ENCODE results near the gene CELF2. TPM values are rescaled to one million over a fixed set of nuclear protein-coding genes. Genes with fewer than 3 reads are reported as not detected.

Gene CELF2
- total and polyA plus RNA-seq, 7 donors, result 6.0 to 83.1 (median 48.9) TPM

DNA sequence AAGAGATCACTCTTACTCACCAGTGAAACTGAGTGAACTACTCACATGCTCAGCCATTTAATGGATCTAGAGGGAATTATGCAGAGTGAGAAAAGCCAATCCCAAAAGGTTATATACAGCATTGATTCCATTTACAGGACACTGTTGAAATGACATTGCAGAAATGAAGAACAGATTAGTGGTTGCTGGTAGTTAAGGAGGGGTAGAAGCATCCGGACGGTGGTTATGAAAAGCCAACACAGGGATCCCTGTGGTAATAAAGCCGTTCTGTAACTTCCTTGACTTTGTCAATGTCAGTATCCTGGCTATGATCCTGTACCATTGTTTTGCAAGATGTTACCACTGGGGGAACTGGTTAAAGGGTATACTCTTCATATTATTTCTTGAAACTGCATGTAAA, 340.3 kb downstream of the CELF2 start:
- Histone ChIP-seq H3K36me3 (no peaks in the 10 kb centered on the region), H3K4me1 (peaks cover 0 to 7% (median 4%) of the 10 kb centered on the region in 4 donors), H3K4me3 (no peak overlapping the region), H3K27me3 (no peaks in the 10 kb centered on the region), H3K27ac (no peak overlapping the region), H3K9me3 (no peaks in the 10 kb centered on the region)
- TF ChIP-seq POLR2AphosphoS5 (IDR thresholded peaks at IDR 0.05), result no peak
- TF ChIP-seq EP300 (IDR thresholded peaks at IDR 0.05), result no peak
- no peak for TF ChIP-seq POLR2A (IDR thresholded peaks at IDR 0.05)
- TF ChIP-seq, protein P1, sequence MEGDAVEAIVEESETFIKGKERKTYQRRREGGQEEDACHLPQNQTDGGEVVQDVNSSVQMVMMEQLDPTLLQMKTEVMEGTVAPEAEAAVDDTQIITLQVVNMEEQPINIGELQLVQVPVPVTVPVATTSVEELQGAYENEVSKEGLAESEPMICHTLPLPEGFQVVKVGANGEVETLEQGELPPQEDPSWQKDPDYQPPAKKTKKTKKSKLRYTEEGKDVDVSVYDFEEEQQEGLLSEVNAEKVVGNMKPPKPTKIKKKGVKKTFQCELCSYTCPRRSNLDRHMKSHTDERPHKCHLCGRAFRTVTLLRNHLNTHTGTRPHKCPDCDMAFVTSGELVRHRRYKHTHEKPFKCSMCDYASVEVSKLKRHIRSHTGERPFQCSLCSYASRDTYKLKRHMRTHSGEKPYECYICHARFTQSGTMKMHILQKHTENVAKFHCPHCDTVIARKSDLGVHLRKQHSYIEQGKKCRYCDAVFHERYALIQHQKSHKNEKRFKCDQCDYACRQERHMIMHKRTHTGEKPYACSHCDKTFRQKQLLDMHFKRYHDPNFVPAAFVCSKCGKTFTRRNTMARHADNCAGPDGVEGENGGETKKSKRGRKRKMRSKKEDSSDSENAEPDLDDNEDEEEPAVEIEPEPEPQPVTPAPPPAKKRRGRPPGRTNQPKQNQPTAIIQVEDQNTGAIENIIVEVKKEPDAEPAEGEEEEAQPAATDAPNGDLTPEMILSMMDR (IDR thresholded peaks at IDR 0.05), result no peak
- no peak for DNase-seq
- 75 to 85% methylated on average over 3 of the region's 3 CpGs for WGBS, 2 donors
- intact Hi-C loops (cut with DNase I), result no loop called here

GRCh38 chr10:11358923-11359575, 341.4 kb downstream of the CELF2 start:
- H3K27ac ChIP-seq, result no peak overlapping the region
- 68 to 80% methylated on average over 4 of the region's 4 CpGs for WGBS, 2 donors
- H3K4me3 ChIP-seq, result no peak overlapping the region
- no peak for DNase-seq
- intact Hi-C loops (cut with DNase I), result no loop called here
- H3K9me3 ChIP-seq, result no peaks in the 10 kb centered on the region
- TF ChIP-seq EP300 (IDR thresholded peaks at IDR 0.05), result no peak
- TF ChIP-seq POLR2AphosphoS5 (IDR thresholded peaks at IDR 0.05), result no peak
- TF ChIP-seq POLR2A (IDR thresholded peaks at IDR 0.05), result no peak
- TF ChIP-seq, protein P1 (IDR thresholded peaks at IDR 0.05), result no peak
- no peaks in the 10 kb centered on the region for H3K27me3 ChIP-seq
- peaks cover 0 to 7% (median 4%) of the 10 kb centered on the region in 4 donors for H3K4me1 ChIP-seq
- H3K36me3 ChIP-seq, result no peaks in the 10 kb centered on the region

GRCh38 chr10:11359869-11360268, 342.2 kb downstream of the CELF2 start:
- no peak for DNase-seq
- Histone ChIP-seq H3K9me3 (no peaks in the 10 kb centered on the region), H3K4me3 (no peak overlapping the region), H3K4me1 (peaks cover 0 to 7% (median 4%) of the 10 kb centered on the region in 4 donors), H3K27me3 (no peaks in the 10 kb centered on the region), H3K36me3 (no peaks in the 10 kb centered on the region), H3K27ac (no peak overlapping the region)
- intact Hi-C loops (cut with DNase I), result no loop called here
- WGBS, 2 donors, result 89 to 93% methylated on average over 3 of the region's 3 CpGs
- TF ChIP-seq, protein P1 (IDR thresholded peaks at IDR 0.05), result no peak
- TF ChIP-seq EP300 (IDR thresholded peaks at IDR 0.05), result no peak

DNA sequence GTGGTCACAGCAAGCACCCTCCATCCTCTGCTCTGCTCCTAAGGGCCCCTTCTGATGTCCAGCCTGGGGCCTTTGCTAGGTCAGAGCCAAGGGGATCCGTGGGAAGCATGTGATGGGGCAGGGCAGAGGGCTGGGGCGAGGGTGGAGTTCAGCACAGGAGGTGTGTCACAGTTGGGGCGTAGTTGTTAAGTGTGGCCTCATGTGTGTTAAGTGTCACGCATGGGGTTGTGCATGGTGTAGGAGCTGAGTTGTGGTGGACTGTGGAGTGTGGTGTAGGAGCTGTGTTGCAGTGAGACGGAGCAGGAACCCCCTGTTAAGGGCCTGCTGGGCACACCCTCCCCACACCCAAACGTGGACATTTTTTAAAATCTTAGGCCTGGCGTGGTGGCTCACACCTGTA, 345.8 kb downstream of the CELF2 start:
- intact Hi-C loops (cut with DNase I), result no loop called here
- WGBS, 2 donors, result 78 to 87% methylated on average over 7 of the region's 7 CpGs
- H3K36me3 ChIP-seq, result no peaks in the 10 kb centered on the region

More for the DNA sequence above, 345.8 kb downstream of the CELF2 start:
- no peak for DNase-seq
- Histone ChIP-seq H3K27me3 (no peaks in the 10 kb centered on the region), H3K4me1 (no peaks in the 10 kb centered on the region), H3K27ac (no peak overlapping the region), H3K4me3 (no peak overlapping the region), H3K9me3 (no peaks in the 10 kb centered on the region)
- TF ChIP-seq, protein P1 (IDR thresholded peaks at IDR 0.05), result no peak
- TF ChIP-seq EP300 (IDR thresholded peaks at IDR 0.05), result no peak
- no peak for TF ChIP-seq POLR2AphosphoS5 (IDR thresholded peaks at IDR 0.05)
- TF ChIP-seq POLR2A (IDR thresholded peaks at IDR 0.05), result no peak

All from sigmoid colon (tissue), 7 donors.